Measurements from ENCODE around the gene STARD10.
A peak's percentile ranks its signal among the peaks of the same experiment; 100 is the strongest.
"Not testable (repeated sequence)": the region's sequence is repeated elsewhere in the genome, so short reads cannot be mapped to it uniquely, and the experiment has no call there.

STARD10 gene

GRCh38 chr11:72826191-72826941 is 32.5 kb upstream of the STARD10 start:
- no peak for DNase-seq (ENCODE audit: low spot score)

- no peak for DNase-seq (ENCODE audit: low spot score)
These were observed 31.8 kb upstream of the STARD10 start for GRCh38 chr11:72825661-72826060.

DNA sequence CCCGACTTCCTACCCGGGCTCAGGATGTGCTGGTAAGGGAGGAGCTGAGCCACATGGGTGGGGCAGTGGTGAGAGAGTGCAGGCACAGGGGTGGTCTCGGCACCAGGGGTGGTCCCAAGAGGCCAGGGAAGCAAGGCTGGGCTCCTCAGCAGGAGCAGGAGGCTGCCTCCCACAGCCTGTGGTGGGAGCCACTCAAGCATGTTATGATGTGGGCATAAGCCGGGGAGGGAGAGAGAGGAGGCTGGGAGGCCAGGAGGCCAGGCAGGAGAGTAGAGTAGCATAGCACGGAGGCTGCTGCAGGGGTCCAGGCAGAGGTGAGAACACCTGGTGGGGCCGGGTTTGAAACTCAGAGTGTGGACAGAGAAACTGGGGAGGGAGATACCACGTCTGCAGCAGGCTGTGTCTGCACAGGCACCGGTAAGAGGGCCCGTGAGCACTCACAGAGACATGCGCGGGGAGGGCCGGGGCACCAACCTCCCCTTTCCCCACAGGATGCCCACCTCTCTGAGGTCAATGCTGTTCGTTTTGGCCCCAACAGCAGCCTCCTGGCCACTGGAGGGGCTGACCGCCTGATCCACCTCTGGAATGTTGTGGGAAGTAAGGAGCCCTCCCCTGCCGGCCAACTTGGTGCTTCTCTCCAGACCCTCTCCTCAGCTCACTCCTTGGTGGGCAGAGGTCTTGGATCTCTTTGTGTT is 31.1 kb upstream of the STARD10 start:
- DNase-seq (ENCODE audit: low spot score): no peak

- DNase-seq (ENCODE audit: low spot score): no peak
These were observed 30.2 kb upstream of the STARD10 start for GRCh38 chr11:72824020-72824419.

DNA sequence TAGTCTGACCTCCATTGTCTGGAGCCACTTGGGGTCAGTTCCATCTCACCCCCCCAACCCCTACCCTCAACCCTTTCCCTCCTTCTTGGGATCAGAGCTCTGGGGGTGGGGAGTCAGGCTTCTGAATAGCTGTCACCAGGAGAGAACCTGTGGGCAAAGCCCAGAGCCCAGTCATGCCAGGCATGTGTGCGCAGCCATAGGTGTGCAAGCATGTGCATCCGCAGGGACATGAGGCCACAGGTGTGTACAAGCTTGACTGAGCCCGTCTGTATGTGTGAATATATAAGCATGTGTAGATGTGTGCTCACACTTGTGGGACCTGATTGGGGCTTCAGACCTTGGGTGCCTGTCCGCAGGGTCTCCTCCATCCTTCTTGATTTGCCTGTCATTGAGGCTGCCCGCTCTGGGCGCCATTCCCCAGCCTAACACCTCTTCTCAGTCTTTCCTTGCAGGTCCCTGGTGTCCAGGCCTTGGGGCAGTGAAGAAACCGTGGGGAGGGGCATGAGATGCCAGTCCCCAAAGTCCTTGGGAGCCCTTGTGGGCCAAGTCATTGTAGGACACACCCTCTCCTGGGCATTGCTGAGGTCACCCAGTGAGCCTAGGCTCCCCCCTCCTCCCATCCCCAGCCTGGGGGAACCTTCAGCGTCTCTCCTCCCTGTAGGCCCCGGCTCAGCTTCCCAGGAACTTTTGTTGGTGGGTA is 29.4 kb upstream of the STARD10 start:
- DNase-seq (ENCODE audit: low spot score): no peak

GRCh38 chr11:72821920-72822799 is 28.3 kb upstream of the STARD10 start:
- DNase-seq (ENCODE audit: low spot score): peak; percentile 88

GRCh38 chr11:72821221-72821919 is 27.5 kb upstream of the STARD10 start:
- no peak for DNase-seq (ENCODE audit: low spot score)

DNA sequence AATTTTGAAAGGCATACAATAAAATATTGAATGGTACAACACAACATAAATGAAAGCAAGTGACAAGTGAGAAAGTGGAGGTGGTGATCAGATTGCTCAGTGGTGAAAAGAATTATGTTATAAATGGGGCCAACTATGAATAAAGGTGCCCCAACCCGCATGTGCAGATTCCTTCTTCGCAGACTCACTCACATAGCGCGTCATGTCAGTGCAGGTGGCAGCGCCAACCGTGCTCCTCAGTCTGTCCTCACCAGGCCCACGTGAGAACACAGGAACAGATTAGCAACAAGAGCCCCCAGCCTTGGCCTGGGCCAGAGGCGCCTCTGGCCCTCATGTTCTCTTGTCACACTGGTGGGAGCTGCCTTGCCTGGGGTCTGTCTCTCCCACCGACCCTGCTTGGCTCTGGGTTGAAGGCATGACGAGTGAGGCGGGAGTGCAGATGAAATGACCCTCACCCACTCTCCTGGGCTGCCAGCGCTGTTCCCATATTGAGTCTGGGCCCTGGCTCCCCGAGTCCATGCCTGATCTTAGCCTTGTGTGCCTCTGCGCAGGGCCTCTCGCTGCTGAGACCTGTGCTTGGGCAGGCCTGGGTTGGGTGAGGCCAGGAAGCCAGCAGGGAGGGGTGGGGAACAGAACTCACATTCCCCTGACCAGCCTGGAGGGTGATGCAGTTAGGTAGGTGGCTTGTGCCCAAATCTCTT is 26.7 kb upstream of the STARD10 start:
- no peak for DNase-seq (ENCODE audit: low spot score)

GRCh38 chr11:72818971-72819370 is 25.1 kb upstream of the STARD10 start:
- DNase-seq (ENCODE audit: low spot score): no peak

DNA sequence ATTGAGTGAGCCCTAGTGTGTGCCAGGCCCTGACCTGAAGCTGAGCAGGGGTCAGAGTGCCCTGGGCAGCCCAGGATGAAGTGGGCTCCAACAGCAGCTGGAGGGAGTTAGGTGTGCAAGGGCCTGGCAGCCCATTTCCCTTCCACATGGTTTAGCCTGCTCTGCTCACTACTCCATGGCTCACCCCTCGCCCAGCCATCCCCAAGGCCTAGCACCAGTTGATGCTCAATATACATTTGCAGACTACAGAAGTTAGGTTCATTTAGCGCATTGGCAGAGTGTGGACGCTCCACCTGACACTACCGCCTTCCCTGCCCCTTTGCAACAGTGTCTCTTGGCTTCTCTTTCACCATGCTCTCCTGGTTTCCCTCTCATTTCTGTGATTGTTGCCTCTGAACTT is 24.1 kb upstream of the STARD10 start:
- no peak for DNase-seq (ENCODE audit: low spot score)

- DNase-seq (ENCODE audit: low spot score): no peak
These were observed 22.6 kb upstream of the STARD10 start for GRCh38 chr11:72816404-72816990.

DNA sequence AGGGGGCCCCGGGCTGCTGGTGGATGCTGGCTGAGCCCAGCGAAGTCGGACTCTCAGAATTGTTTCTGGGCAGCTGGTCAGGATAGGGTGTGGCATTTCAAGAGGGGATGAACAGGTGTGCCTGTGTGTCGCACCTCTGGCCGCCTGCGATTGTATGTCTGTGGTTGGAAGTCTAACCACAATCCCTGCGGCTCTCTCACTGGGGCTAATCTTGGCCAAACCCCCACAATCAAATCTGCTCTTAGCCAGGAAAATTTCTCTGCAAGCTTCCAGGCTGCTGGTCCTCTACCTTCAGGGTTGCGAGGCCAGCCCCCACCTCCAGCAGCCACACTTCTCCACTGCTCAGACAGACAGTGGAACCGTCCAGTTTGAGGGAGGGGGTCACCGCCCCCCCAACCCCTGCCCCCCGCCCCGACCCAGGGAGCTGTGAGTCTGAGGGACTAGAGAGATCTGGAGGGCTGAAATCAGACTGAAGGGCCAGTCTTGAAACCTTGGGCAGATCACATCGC is 21.3 kb upstream of the STARD10 start:
- DNase-seq (ENCODE audit: low spot score): no peak

GRCh38 chr11:72814286-72815109 is 20.7 kb upstream of the STARD10 start, which contains the start of gene ATG16L2:
ATG16L2 (plus strand) TSS chr11:72814411; CDS start chr11:72814446, 35 bp downstream.
- DNase-seq (ENCODE audit: low spot score): peak; percentile 71

DNA sequence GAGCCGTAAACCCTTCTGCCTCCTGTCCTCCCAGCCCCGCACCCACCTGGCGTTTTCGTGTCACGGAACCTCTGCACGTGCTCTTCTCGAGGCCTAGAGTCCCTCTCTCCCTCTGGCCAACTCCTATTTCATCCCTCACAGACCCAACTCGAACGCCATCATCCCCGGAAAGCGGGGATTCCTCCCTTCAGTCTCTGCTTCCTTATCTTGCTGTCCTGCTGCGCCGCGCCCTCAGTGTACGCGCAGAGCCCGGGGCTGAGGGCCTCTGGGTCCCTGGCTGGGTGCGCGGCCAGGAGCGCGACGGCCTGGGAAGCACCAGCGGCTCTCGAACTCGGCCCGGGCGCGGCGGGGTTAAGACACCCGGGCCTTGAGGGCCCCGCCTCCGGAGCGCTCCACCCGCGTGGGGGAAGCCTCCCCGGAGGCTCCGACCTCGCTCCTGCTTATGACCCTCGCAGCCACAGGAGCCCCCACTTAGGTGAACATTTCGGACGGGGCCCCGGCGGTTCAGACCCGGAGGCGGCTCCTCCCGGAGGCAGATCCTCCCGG is 20.0 kb upstream of the STARD10 start:
- DNase-seq (ENCODE audit: low spot score): peak; percentile 72

DNA sequence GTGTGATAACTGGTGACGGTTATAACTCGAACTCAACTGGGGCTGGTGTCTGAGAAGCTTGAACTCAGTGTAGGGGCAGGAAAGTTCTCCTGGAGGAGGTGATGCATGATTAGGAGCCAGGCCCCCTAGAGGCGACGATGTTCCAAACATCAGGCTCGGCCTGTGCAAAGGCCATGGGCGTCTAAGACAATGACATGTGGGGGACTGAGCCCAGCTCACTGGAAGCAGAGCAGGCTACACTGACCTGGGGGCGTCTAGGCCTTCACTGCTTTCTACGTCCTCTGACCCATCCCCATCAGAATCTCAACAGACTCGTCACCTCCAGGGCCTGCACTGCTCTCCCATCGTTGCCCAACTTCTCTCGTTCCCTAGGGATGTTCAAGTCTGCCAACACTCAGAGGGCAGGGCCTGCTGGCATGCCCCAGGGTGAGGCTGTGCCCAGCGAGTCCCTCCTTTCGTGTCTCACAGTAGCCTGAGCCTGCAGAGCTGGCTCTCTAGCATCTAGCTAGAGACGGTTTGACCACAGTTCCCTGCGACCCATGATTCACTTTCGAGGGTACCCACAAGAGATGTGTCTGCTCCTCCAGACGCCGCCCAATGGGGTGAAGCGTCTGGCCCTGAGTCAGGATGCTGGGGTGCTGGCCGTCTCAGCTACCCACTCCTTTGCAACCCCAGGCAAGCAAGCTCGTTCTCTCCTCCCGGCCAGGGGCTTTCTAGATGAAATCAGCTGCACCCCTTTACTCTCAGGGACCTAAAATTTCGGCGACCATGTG is 19.3 kb upstream of the STARD10 start:
- DNase-seq (ENCODE audit: low spot score): peak; percentile 57

GRCh38 chr11:72812604-72812966 is 18.7 kb upstream of the STARD10 start:
- no peak for DNase-seq (ENCODE audit: low spot score)

GRCh38 chr11:72811686-72812085 is 17.8 kb upstream of the STARD10 start:
- DNase-seq (ENCODE audit: low spot score): not testable (repeated sequence)

DNA sequence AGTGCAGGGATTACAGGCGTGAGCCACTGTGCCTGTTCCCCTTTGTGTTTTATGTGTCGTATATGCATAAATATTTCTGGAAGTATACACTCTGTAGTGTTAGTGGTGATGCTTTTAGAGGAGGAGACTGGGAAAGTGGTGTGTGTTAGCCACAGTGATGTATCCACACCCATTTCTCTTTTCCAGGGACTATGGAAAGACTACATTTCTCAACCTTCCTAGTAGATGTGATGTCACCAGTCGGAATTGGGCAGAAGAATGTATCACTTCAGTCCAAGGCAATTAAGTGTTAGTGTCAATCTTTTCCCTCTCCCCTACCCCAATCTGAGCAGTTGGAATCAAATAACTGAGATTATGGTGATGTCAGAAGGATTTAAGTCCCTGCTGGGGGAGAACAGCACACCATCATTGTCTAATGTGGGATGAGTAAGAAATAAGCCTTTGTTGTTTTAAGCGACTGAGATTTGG is 14.5 kb upstream of the STARD10 start:
- DNase-seq (ENCODE audit: low spot score): no peak
